H1 (cell line): ENCODE results near the gene ANO6. TPM values are rescaled to one million over a fixed set of nuclear protein-coding genes. Genes with fewer than 3 reads are reported as not detected.

ENCODE experiments used
- CTCF ChIA-PET: fragments of 300-600 bp; sonication (Branson Sonifier 250); formaldehyde crosslinking; loops from one replicate; lab custom pipeline; 2021; ENCODE audit not compliant: partially characterized antibody; lab: Charles Lee
- POLR2A ChIA-PET: fragments of 300-600 bp; sonication (Branson Sonifier 250); formaldehyde crosslinking; loops from one replicate; lab custom pipeline; 2021; ENCODE audit warnings: inconsistent platforms; ENCODE audit not compliant: partially characterized antibody; lab: Charles Lee
- DNase-seq, 2 experiments: peaks; one replicate each; pipeline versions ENCODE4 v3.0.0 to v3.0.0-alpha.2; 2010 to 2022; ENCODE audit warnings: low spot score in 2 of 2, low read depth in 1 of 2, mixed read lengths in 1 of 2
- FAIRE-seq: peaks from 2 replicates; lab custom pipeline; 2011; peaks lifted over from hg19 to GRCh38; lab: Jason Lieb, UNC
- H2AFZ ChIP-seq: 2 replicates; pipeline ENCODE4 v1.8.1; 2012; ENCODE audit warnings: low read length, inconsistent platforms
- H2AK5ac ChIP-seq: 2 replicates; pipeline ENCODE4 v1.6.1; 2013; ENCODE audit warnings: low read depth, low read length
- H2BK120ac ChIP-seq: replicated peaks from 2 replicates; pipeline ENCODE3; 2013; ENCODE audit warnings: low read depth, low read length, inconsistent platforms
- H2BK12ac ChIP-seq: 2 replicates; pipeline ENCODE4 v1.6.1; 2013; ENCODE audit warnings: low read depth, low read length
- H2BK15ac ChIP-seq: 2 replicates; pipeline ENCODE4 v1.6.1; 2013; ENCODE audit warnings: low read length
- H2BK20ac ChIP-seq: 2 replicates; pipeline ENCODE4 v1.6.1; 2013; ENCODE audit warnings: low read length
- H2BK5ac ChIP-seq: 2 replicates; pipeline ENCODE4 v1.6.1; 2013; ENCODE audit warnings: low read depth, low read length
- H3K14ac ChIP-seq: 2 replicates; pipeline ENCODE4 v1.6.1; 2013; ENCODE audit warnings: inconsistent platforms; ENCODE audit not compliant: insufficient read length
- H3K18ac ChIP-seq: 2 replicates; pipeline ENCODE4 v1.6.1; 2013; ENCODE audit warnings: low read length; ENCODE audit errors: extremely low read depth
- H3K23ac ChIP-seq: 2 replicates; pipeline ENCODE4 v1.6.1; 2013; ENCODE audit warnings: inconsistent platforms; ENCODE audit not compliant: insufficient read length
- H3K23me2 ChIP-seq: 2 replicates; pipeline ENCODE4 v1.6.1; 2013; ENCODE audit warnings: low read depth, low read length
- H3K27ac ChIP-seq: 2 replicates; pipeline ENCODE4 v1.6.1; 2011; ENCODE audit warnings: low read depth, low read length, inconsistent platforms
- H3K27me3 ChIP-seq, 4 experiments: replicated peaks in 1 of 4; 1 replicate in 1 of 4; 2 replicates in 3 of 4; pipeline versions ENCODE4 v1.6.1 to v1.8.1; 2011 to 2013; ENCODE audit warnings: low read length in 3 of 4, mild to moderate bottlenecking in 3 of 4, inconsistent platforms in 2 of 4, mixed read lengths in 2 of 4, moderate library complexity in 1 of 4; ENCODE audit not compliant: control insufficient read depth in 3 of 4, insufficient read depth in 3 of 4; ENCODE audit errors: extremely low read depth in 1 of 4
- H3K36me3 ChIP-seq, 4 experiments: 2 replicates each; pipeline versions ENCODE4 v1.6.1 to v1.8.1; 2011 to 2013; ENCODE audit warnings: mild to moderate bottlenecking in 4 of 4, low read length in 3 of 4, moderate library complexity in 2 of 4, control low read depth in 1 of 4, inconsistent platforms in 1 of 4; ENCODE audit not compliant: insufficient read depth in 4 of 4, control insufficient read depth in 2 of 4
- H3K4ac ChIP-seq: replicated peaks from 2 replicates; pipeline ENCODE3; 2013; ENCODE audit warnings: low read length, low read depth, mixed read lengths, inconsistent platforms; ENCODE audit not compliant: insufficient read length
- H3K4me1 ChIP-seq, 4 experiments: replicated peaks in 1 of 4; 1 replicate in 1 of 4; 2 replicates in 3 of 4; pipeline versions ENCODE4 v1.6.1 to v1.8.1; 2011 to 2013; ENCODE audit warnings: low read length in 3 of 4, inconsistent platforms in 2 of 4, mixed read lengths in 1 of 4; ENCODE audit not compliant: insufficient read depth in 4 of 4, control insufficient read depth in 3 of 4
- H3K4me2 ChIP-seq, 2 experiments: 2 replicates each; pipeline versions ENCODE4 v1.6.1 to v1.8.1; 2011 to 2013; ENCODE audit warnings: low read depth in 2 of 2, low read length in 2 of 2, control low read depth in 1 of 2, inconsistent platforms in 1 of 2, mild to moderate bottlenecking in 1 of 2; ENCODE audit not compliant: insufficient read depth in 1 of 2
- H3K4me3 ChIP-seq, 4 experiments: fragments of 200-600, 300-600 bp in 1 of 4; sonication (generic), shearing (Covaris generic), sonication (Bioruptor Twin) in 1 of 4; 2 replicates each; pipeline versions ENCODE4 v1.5.1 to v1.8.1; 2011 to 2016; ENCODE audit warnings: low read length in 4 of 4, low read depth in 3 of 4, control low read depth in 2 of 4, inconsistent platforms in 2 of 4, mild to moderate bottlenecking in 2 of 4, mixed read lengths in 1 of 4, moderate library complexity in 1 of 4; ENCODE audit not compliant: insufficient read depth in 2 of 4; ENCODE audit errors: extremely low read depth in 1 of 4
- H3K56ac ChIP-seq: replicated peaks from 2 replicates; pipeline ENCODE3; 2013; ENCODE audit warnings: low read depth, mild to moderate bottlenecking, mixed read lengths, low read length, inconsistent platforms; ENCODE audit not compliant: insufficient read length
- H3K79me1 ChIP-seq: 2 replicates; pipeline ENCODE4 v1.6.1; 2013; ENCODE audit warnings: low read depth, low read length, control low read depth
- H3K79me2 ChIP-seq, 2 experiments: 2 replicates each; pipeline versions ENCODE4 v1.6.1 to v1.8.1; 2012 to 2013; ENCODE audit warnings: low read length in 2 of 2, mild to moderate bottlenecking in 2 of 2, inconsistent platforms in 1 of 2; ENCODE audit not compliant: insufficient read depth in 2 of 2, control insufficient read depth in 1 of 2
- H3K9ac ChIP-seq, 4 experiments: replicated peaks in 1 of 4; 1 replicate in 1 of 4; 2 replicates in 3 of 4; pipeline versions ENCODE4 v1.6.1 to v1.8.1; 2011 to 2013; ENCODE audit warnings: low read depth in 3 of 4, low read length in 3 of 4, control low read depth in 2 of 4, mild to moderate bottlenecking in 2 of 4, moderate library complexity in 2 of 4, inconsistent platforms in 1 of 4; ENCODE audit errors: extremely low read depth in 1 of 4
- H3K9me3 ChIP-seq, 2 experiments: 2 replicates each; pipeline versions ENCODE4 v1.6.1 to v1.8.1; 2012 to 2013; ENCODE audit warnings: mild to moderate bottlenecking in 2 of 2, moderate library complexity in 2 of 2, control low read depth in 1 of 2, inconsistent platforms in 1 of 2, low read depth in 1 of 2, low read length in 1 of 2, mixed read lengths in 1 of 2; ENCODE audit not compliant: insufficient read depth in 2 of 2
- H4K20me1 ChIP-seq, 2 experiments: replicated peaks in 1 of 2; 2 replicates each; pipeline versions ENCODE3 to v1.8.1; 2011 to 2013; ENCODE audit warnings: inconsistent platforms in 2 of 2, low read length in 2 of 2, mild to moderate bottlenecking in 1 of 2; ENCODE audit not compliant: insufficient read depth in 2 of 2, control insufficient read depth in 1 of 2
- H4K5ac ChIP-seq: 2 replicates; pipeline ENCODE4 v1.6.1; 2013; ENCODE audit warnings: low read length, low read depth, mixed read lengths, inconsistent platforms; ENCODE audit not compliant: insufficient read length
- H4K8ac ChIP-seq: 2 replicates; pipeline ENCODE4 v1.8.0; 2013; ENCODE audit warnings: mild to moderate bottlenecking, moderate library complexity, low read length, inconsistent platforms; ENCODE audit not compliant: insufficient read depth; ENCODE audit errors: extremely low read depth
- H4K91ac ChIP-seq: replicated peaks from 2 replicates; pipeline ENCODE3; 2013; ENCODE audit warnings: low read length, mixed read lengths, inconsistent platforms; ENCODE audit not compliant: insufficient read length
- KDM4A ChIP-seq: IDR thresholded peaks from one replicate; pipeline ENCODE4 v1.7.1; 2012; ENCODE audit warnings: low read depth, mild to moderate bottlenecking, moderate library complexity, low read length, inconsistent platforms; ENCODE audit not compliant: severe bottlenecking
- POLR2A ChIP-seq, 2 experiments: IDR thresholded peaks; 1 replicate in 1 of 2; 2 replicates in 1 of 2; pipeline ENCODE4 v1.6.1; 2011; ENCODE audit warnings: low read depth in 2 of 2, low read length in 2 of 2, mild to moderate bottlenecking in 2 of 2; ENCODE audit errors: control extremely low read depth in 1 of 2
- SP1 ChIP-seq: IDR thresholded peaks from 2 replicates; pipeline ENCODE4 v1.6.1; 2011; ENCODE audit warnings: low read depth, low read length
- WGBS, 2 experiments: shearing (Covaris generic) in 1 of 2; methylation state at CpG; one replicate each; pipeline versions ENCODE4 v1.1.6 to v1.1.7; 2013 to 2015; ENCODE audit warnings: low lambda C conversion rate in 2 of 2, mixed read lengths in 2 of 2, inconsistent platforms in 1 of 2, low coverage in 1 of 2, missing lambda C conversion rate in 1 of 2; ENCODE audit not compliant: insufficient replicate concordance in 2 of 2, insufficient coverage in 1 of 2, insufficient read length in 1 of 2; ENCODE audit errors: extremely low coverage in 1 of 2, missing lambda C conversion rate in 1 of 2; 5-methylcytosine and 5-hydroxymethylcytosine counted together
- polyA plus RNA-seq, 7 experiments: library from polyadenylated mRNA; depleted of rRNA in 3 of 7; stranded (reverse) in 5 of 7; unstranded in 2 of 7; fragments of >200 nt in 5 of 7; fragments of 200-250 nt in 2 of 7; gene quantifications; 1 replicate in 5 of 7; 2 replicates in 1 of 7; 4 replicates in 1 of 7; pipeline versions ENCODE4 v1.2.1 to v1.2.3, GENCODE V29; 2011 to 2013; ENCODE audit warnings: missing spikeins in 2 of 7, mixed read lengths in 2 of 7
- total RNA-seq: library from RNA; stranded (reverse); fragmentation: NEBNext Ultra II Directional; extraction: Animal tissue kit (Norgen Biotek cat#: 25700); gene quantifications from 2 replicates; pipeline ENCODE4 v1.2.1, GENCODE V29; 2021

ANO6 gene
- total and polyA plus RNA-seq, 2 of the 8 experiments (the other 6 are each of a cell fraction or from before 2014, with no cell fraction given), result 15.1 to 39.7 TPM

GRCh38 chr12:45381351-45381750 lies 165.5 kb downstream of the ANO6 start:
- Histone ChIP-seq H3K18ac (no peak overlapping the region), H3K4me2 (no peak overlapping the region), H3K79me1 (no peaks in the 10 kb centered on the region), H2BK5ac (no peak overlapping the region), H2BK15ac (no peak overlapping the region), H3K14ac (no peak overlapping the region), H2BK120ac (no peak overlapping the region), H3K4ac (no peak overlapping the region), H2AK5ac (no peak overlapping the region), H3K4me1 (no peaks in the 10 kb centered on the region), H4K91ac (no peak overlapping the region), H2BK20ac (no peak overlapping the region), H3K23ac (no peak overlapping the region), H2BK12ac (no peak overlapping the region), H3K79me2 (no peaks in the 10 kb centered on the region), H4K20me1 (no peaks in the 10 kb centered on the region), H2AFZ (no peak overlapping the region), H3K36me3 (peaks cover 2 to 24% (median 6%) of the 10 kb centered on the region in 4 experiments; a peak in 6 of 8 replicates), H3K27ac (no peak overlapping the region), H3K56ac (no peak overlapping the region), H3K4me3 (no peak overlapping the region), H3K9me3 (no peaks in the 10 kb centered on the region), H3K27me3 (no peaks in the 10 kb centered on the region), H4K8ac (no peak overlapping the region; the same call in 1 of the 2 replicates), H4K5ac (no peak overlapping the region), H3K9ac (no peak overlapping the region), H3K23me2 (no peaks in the 10 kb centered on the region)
- WGBS, 2 experiments, result 85% methylated on average over 4 of the region's 4 CpGs; no CpG with 5 or more reads in 1 of the 2 experiments
- no peak for FAIRE-seq
- no peak for DNase-seq
- ChIA-PET POLR2A (no interaction called here), CTCF (interaction anchor here (0.6 to 1.2 kb wide), 3 partner anchors 13 to 196 kb away, joined by 3 to 4 read pairs (median 3); no protein-coding TSS in a partner anchor)
- TF ChIP-seq KDM4A, result no peak
- no peak for TF ChIP-seq POLR2A (IDR thresholded peaks at IDR 0.05; ENCODE audit: control extremely low read depth in 1 of 2, low read depth in 2 of 2, low read length in 2 of 2)
- no peak for TF ChIP-seq SP1
